NCI-H82 treated with DMSO at 0.1 percent for 48 hours (cell line): ENCODE results near the gene NSD1.

Source experiments
- DNase-seq: peaks from one replicate; lab custom pipeline; 2025; ENCODE audit not compliant: unreplicated experiment; lab: John Stamatoyannopoulos, UW

Gene NSD1

GRCh38 chr5:177344891-177345290 is 211.3 kb downstream of the NSD1 start:
- DNase-seq, result no peak

GRCh38 chr5:177346820-177347219 is 213.2 kb downstream of the NSD1 start:
- no peak for DNase-seq

DNA sequence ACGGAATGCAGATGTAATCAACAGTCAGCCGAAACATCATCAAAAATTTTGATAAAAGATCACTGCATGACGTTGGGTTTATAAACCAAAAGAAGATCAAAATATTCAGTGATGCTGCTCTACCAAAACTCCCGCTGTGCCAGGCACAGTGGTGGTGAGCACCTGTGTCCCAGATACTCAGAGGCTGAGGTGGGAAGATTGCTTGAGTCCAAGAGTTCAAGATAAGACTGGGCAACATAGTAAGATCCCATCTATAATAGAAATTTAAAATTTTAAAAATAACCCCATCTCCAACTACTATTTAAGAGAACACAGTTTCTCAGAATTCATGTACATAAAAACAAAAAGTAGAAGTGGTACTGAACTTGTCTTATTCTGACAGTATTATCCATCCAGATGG is 214.1 kb downstream of the NSD1 start:
- no peak for DNase-seq

GRCh38 chr5:177349362-177349647 is 215.7 kb downstream of the NSD1 start:
- DNase-seq, result no peak

DNA sequence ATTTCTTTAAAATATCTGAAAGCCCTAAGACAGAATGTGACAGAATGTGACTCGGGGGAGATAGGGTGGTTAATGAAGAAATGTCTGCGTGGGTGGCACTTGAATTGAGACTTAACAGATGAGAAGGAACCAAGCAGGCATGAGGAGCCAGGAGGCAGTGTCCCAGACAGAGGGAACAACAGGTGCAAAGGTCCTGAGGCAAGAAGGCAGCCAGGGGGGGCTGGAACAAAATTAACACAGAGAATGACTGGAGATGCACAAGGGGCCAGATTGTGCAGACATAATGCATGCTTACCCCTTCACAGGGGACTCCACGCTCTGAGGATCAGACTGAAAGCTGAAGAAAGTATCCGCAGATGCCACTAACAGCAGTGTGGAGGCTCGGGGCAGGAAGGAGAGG is 216.2 kb downstream of the NSD1 start:
- DNase-seq, result no peak
